OCI-LY1 (cell line): Measurements from ENCODE around the gene SPATA2L.

Experiments
- H2AFZ ChIP-seq: fragments of 200-600 bp; sonication (generic), shearing (Covaris generic); 2 replicates; pipeline ENCODE4 v1.6.0; 2014; ENCODE audit warnings: antibody characterized with exemption, mild to moderate bottlenecking, low read length
- H3F3A ChIP-seq: fragments of 200-600 bp; sonication (generic), shearing (Covaris generic); 2 replicates; pipeline ENCODE4 v1.6.0; 2014; ENCODE audit warnings: mild to moderate bottlenecking, antibody characterized with exemption, low read length, moderate library complexity; ENCODE audit not compliant: insufficient read depth
- H3K27ac ChIP-seq: fragments of 200-600 bp; sonication (generic); 2 replicates; pipeline ENCODE4 v1.5.1; 2014; ENCODE audit warnings: low read length, mixed run types, mild to moderate bottlenecking, low read depth; ENCODE audit not compliant: poor library complexity, severe bottlenecking
- H3K27me3 ChIP-seq: fragments of 200-600 bp; sonication (generic); 2 replicates; pipeline ENCODE4 v1.6.0; 2014; ENCODE audit warnings: antibody characterized with exemption, mild to moderate bottlenecking, low read length, moderate library complexity; ENCODE audit not compliant: insufficient read depth
- H3K36me3 ChIP-seq: fragments of 200-600 bp; sonication (generic); 2 replicates; pipeline ENCODE4 v1.6.1; 2014; ENCODE audit warnings: mild to moderate bottlenecking, antibody characterized with exemption, low read length, moderate library complexity, mixed read lengths; ENCODE audit not compliant: insufficient read depth
- H3K4me1 ChIP-seq: fragments of 200-600 bp; sonication (generic); 2 replicates; pipeline ENCODE4 v1.5.1; 2014; ENCODE audit warnings: mild to moderate bottlenecking, low read length, moderate library complexity; ENCODE audit not compliant: insufficient read depth, severe bottlenecking
- H3K4me2 ChIP-seq: fragments of 200-600 bp; sonication (generic), shearing (Covaris generic); 2 replicates; pipeline ENCODE4 v1.6.1; 2014; ENCODE audit warnings: low read length
- H3K4me3 ChIP-seq: fragments of 200-600 bp; sonication (generic); 2 replicates; pipeline ENCODE4 v1.5.1; 2014; ENCODE audit warnings: low read length, low read depth, mild to moderate bottlenecking, mixed read lengths; ENCODE audit not compliant: poor library complexity, severe bottlenecking
- H3K79me2 ChIP-seq: fragments of 200-600 bp; shearing (Covaris generic); 2 replicates; pipeline ENCODE4 v1.6.1; 2016; ENCODE audit warnings: mixed run types, low read length, mixed read lengths; ENCODE audit not compliant: insufficient read depth
- H3K9ac ChIP-seq: fragments of 200-600 bp; sonication (generic), shearing (Covaris generic); 2 replicates; pipeline ENCODE4 v1.6.1; 2014; ENCODE audit warnings: mild to moderate bottlenecking, low read length, mixed read lengths
- H3K9me2 ChIP-seq: fragments of 200-600 bp; sonication (generic), shearing (Covaris generic); 2 replicates; pipeline ENCODE4 v1.6.1; 2014; ENCODE audit warnings: low read depth, mild to moderate bottlenecking, low read length, mixed read lengths
- H3K9me3 ChIP-seq: fragments of 200-600 bp; shearing (Covaris generic); 2 replicates; pipeline ENCODE4 v1.6.1; 2014; ENCODE audit warnings: low read length, mixed read lengths
- H4K20me1 ChIP-seq: fragments of 200-600 bp; sonication (generic), shearing (Covaris generic); 2 replicates; pipeline ENCODE4 v1.6.0; 2016; ENCODE audit warnings: mild to moderate bottlenecking, low read length; ENCODE audit not compliant: insufficient read depth
- CTCF ChIP-seq: fragments of 200-600 bp; sonication (generic), shearing (Covaris generic); IDR thresholded peaks from 2 replicates; pipeline ENCODE4 v1.5.1; 2017; ENCODE audit warnings: mild to moderate bottlenecking, antibody characterized with exemption, low read length, moderate library complexity, mixed read lengths
- EZH2 ChIP-seq: fragments of 200-600 bp; sonication (generic), shearing (Covaris generic); IDR thresholded peaks from 2 replicates; pipeline ENCODE4 v1.8.0; 2017; ENCODE audit warnings: borderline replicate concordance, mixed run types, mild to moderate bottlenecking, antibody characterized with exemption, low read length, moderate library complexity, mixed read lengths

The SPATA2L gene

GRCh38 chr16:89697616-89698331, 3.7 kb downstream of the SPATA2L start:
- Histone ChIP-seq H3K4me3 (no peak overlapping the region), H3K4me1 (peaks cover 22% of the 10 kb centered on the region), H3K27ac (no peak overlapping the region), H3K9me3 (no peaks in the 10 kb centered on the region), H3K36me3 (peaks cover 38% of the 10 kb centered on the region), H3K79me2 (no peaks in the 10 kb centered on the region), H2AFZ (no peak overlapping the region), H4K20me1 (no peaks in the 10 kb centered on the region), H3F3A (no peaks in the 10 kb centered on the region), H3K9me2 (no peaks in the 10 kb centered on the region), H3K27me3 (no peaks in the 10 kb centered on the region), H3K9ac (no peak overlapping the region), H3K4me2 (no peak overlapping the region)
- TF ChIP-seq CTCF: no peak
- no peak for TF ChIP-seq EZH2

GRCh38 chr16:89697161-89697615, 4.3 kb downstream of the SPATA2L start:
- Histone ChIP-seq H3K27me3 (no peaks in the 10 kb centered on the region), H2AFZ (no peak overlapping the region), H4K20me1 (no peaks in the 10 kb centered on the region), H3F3A (no peaks in the 10 kb centered on the region), H3K9me2 (no peaks in the 10 kb centered on the region), H3K4me2 (no peak overlapping the region), H3K4me3 (no peak overlapping the region), H3K27ac (no peak overlapping the region), H3K9ac (no peak overlapping the region), H3K36me3 (peaks cover 42% of the 10 kb centered on the region), H3K79me2 (no peaks in the 10 kb centered on the region), H3K4me1 (peaks cover 17% of the 10 kb centered on the region), H3K9me3 (no peaks in the 10 kb centered on the region)
- TF ChIP-seq CTCF (no peak), EZH2 (no peak)

GRCh38 chr16:89696670-89697128, 4.8 kb downstream of the SPATA2L start:
- TF ChIP-seq CTCF (no peak), EZH2 (no peak)
- H3K4me3 ChIP-seq: no peak overlapping the region
- peaks cover 15% of the 10 kb centered on the region for H3K4me1 ChIP-seq
- no peak overlapping the region for H3K4me2 ChIP-seq
- no peak overlapping the region for H3K9ac ChIP-seq
- no peaks in the 10 kb centered on the region for H3K9me2 ChIP-seq
- no peaks in the 10 kb centered on the region for H3K79me2 ChIP-seq
- no peaks in the 10 kb centered on the region for H3F3A ChIP-seq
- H4K20me1 ChIP-seq: no peaks in the 10 kb centered on the region
- H3K9me3 ChIP-seq: no peaks in the 10 kb centered on the region
- H3K36me3 ChIP-seq: peaks cover 47% of the 10 kb centered on the region
- H3K27me3 ChIP-seq: no peaks in the 10 kb centered on the region
- H3K27ac ChIP-seq: no peak overlapping the region
- no peak overlapping the region for H2AFZ ChIP-seq
